ENCODE results near the gene NAPG. TPM values are rescaled to one million over a fixed set of nuclear protein-coding genes. Genes with fewer than 3 reads are reported as not detected.
"Not testable (repeated sequence)": the region's sequence is repeated elsewhere in the genome, so short reads cannot be mapped to it uniquely, and the experiment has no call there.

Gene NAPG
- total and polyA plus RNA-seq, 2 experiments from 2014 or later: 29.0 to 43.2 TPM

DNA sequence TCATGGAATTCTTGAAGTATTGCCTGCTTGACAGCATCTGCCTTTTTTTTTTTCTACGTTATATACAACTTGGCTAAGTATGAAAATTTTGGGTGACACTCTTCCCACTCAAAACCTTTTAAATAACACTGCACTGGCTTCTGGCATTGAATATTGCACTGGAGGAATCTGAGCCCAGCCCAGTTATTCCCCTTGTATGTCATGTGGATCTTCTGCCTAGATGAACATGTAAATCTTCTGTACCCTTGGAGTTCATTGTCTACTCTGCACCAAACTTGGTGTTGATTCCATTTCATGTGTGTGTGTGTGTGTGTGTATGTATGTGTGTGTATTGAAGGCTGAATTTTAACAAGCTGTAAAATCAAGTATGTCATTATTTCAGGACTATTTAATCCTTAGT is 59.4 kb downstream of the NAPG start:
- Histone ChIP-seq H3K79me2 (no peaks in the 10 kb centered on the region), H3K4me3 (no peak overlapping the region), H2AFZ (no peak overlapping the region), H4K20me1 (ENCODE audit: insufficient read depth, poor library complexity, severe bottlenecking) (no peaks in the 10 kb centered on the region), H3K36me3 (replicated peaks; ENCODE audit: insufficient read depth, low read depth) (no peaks in the 10 kb centered on the region), H3K4me1 (ENCODE audit: insufficient read depth) (no peaks in the 10 kb centered on the region), H3K9me2 (replicated peaks; ENCODE audit: insufficient read depth) (no peaks in the 10 kb centered on the region), H3K4me2 (no peak overlapping the region), H3K9me3 (ENCODE audit: low read depth) (no peaks in the 10 kb centered on the region), H3K27me3 (no peaks in the 10 kb centered on the region), H3K27ac (no peak overlapping the region)
- no peak for DNase-seq (ENCODE audit: low spot score)
- WGBS (ENCODE audit: low lambda C conversion rate, missing lambda C conversion rate): 89% methylated on average over 1 of the region's 1 CpG
- no peak for TF ChIP-seq EZH2 (IDR thresholded peaks at IDR 0.05; ENCODE audit: borderline replicate concordance)
- no peak for TF ChIP-seq EZH2phosphoT487 (IDR thresholded peaks at IDR 0.05; ENCODE audit: low read depth, severe bottlenecking, unreplicated experiment)
- TF ChIP-seq, protein P1, sequence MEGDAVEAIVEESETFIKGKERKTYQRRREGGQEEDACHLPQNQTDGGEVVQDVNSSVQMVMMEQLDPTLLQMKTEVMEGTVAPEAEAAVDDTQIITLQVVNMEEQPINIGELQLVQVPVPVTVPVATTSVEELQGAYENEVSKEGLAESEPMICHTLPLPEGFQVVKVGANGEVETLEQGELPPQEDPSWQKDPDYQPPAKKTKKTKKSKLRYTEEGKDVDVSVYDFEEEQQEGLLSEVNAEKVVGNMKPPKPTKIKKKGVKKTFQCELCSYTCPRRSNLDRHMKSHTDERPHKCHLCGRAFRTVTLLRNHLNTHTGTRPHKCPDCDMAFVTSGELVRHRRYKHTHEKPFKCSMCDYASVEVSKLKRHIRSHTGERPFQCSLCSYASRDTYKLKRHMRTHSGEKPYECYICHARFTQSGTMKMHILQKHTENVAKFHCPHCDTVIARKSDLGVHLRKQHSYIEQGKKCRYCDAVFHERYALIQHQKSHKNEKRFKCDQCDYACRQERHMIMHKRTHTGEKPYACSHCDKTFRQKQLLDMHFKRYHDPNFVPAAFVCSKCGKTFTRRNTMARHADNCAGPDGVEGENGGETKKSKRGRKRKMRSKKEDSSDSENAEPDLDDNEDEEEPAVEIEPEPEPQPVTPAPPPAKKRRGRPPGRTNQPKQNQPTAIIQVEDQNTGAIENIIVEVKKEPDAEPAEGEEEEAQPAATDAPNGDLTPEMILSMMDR (IDR thresholded peaks at IDR 0.05; ENCODE audit: poor library complexity): no peak

DNA sequence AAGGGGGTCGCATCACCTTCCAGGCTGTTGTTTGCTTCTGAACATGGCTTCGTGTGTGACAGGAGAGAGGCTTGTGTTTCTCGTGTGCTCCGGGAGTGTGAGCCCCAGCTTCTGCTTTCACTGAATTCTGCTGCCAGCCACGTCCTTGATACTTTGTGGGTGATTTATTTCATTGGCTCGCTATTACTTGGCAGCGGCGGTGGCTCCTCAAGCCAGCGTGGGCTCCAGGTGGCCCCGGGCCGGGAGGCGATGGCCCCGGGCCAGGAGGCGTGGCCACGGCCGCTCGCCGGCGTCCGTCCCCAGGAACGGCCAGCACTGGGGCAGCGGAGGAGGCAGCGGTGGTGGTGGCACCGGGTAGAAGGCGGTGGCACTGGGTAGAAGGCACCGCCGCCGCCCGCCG is 63.1 kb downstream of the NAPG start:
- Histone ChIP-seq H3K4me2 (no peak overlapping the region), H3K27ac (no peak overlapping the region), H3K27me3 (no peaks in the 10 kb centered on the region), H3K9me2 (replicated peaks; ENCODE audit: insufficient read depth) (no peaks in the 10 kb centered on the region), H3K4me1 (ENCODE audit: insufficient read depth) (no peaks in the 10 kb centered on the region), H4K20me1 (ENCODE audit: insufficient read depth, poor library complexity, severe bottlenecking) (no peaks in the 10 kb centered on the region), H3K4me3 (no peak overlapping the region), H3K9me3 (ENCODE audit: low read depth) (no peaks in the 10 kb centered on the region), H2AFZ (no peak overlapping the region), H3K79me2 (no peaks in the 10 kb centered on the region), H3K36me3 (replicated peaks; ENCODE audit: insufficient read depth, low read depth) (no peaks in the 10 kb centered on the region)
- no peak for TF ChIP-seq EZH2 (IDR thresholded peaks at IDR 0.05; ENCODE audit: borderline replicate concordance)
- no peak for TF ChIP-seq EZH2phosphoT487 (IDR thresholded peaks at IDR 0.05; ENCODE audit: low read depth, severe bottlenecking, unreplicated experiment)
- TF ChIP-seq, protein P1 (IDR thresholded peaks at IDR 0.05; ENCODE audit: poor library complexity): no peak
- 95% methylated on average over 29 of the region's 30 CpGs for WGBS (ENCODE audit: low lambda C conversion rate, missing lambda C conversion rate)
- no peak for DNase-seq (ENCODE audit: low spot score)

- no peaks in the 10 kb centered on the region for H4K20me1 ChIP-seq (ENCODE audit: insufficient read depth, poor library complexity, severe bottlenecking)
- H3K4me3 ChIP-seq: no peak overlapping the region
- no peak overlapping the region for H2AFZ ChIP-seq
- no peaks in the 10 kb centered on the region for H3K79me2 ChIP-seq
- TF ChIP-seq, protein P1 (IDR thresholded peaks at IDR 0.05; ENCODE audit: poor library complexity): no peak
- no peaks in the 10 kb centered on the region for H3K4me1 ChIP-seq (ENCODE audit: insufficient read depth)
- no peaks in the 10 kb centered on the region for H3K9me3 ChIP-seq (ENCODE audit: low read depth)
- no peak overlapping the region for H3K27ac ChIP-seq
- 87% methylated on average over 7 of the region's 8 CpGs for WGBS (ENCODE audit: low lambda C conversion rate, missing lambda C conversion rate)
- no peak for DNase-seq (ENCODE audit: low spot score)
- H3K27me3 ChIP-seq: no peaks in the 10 kb centered on the region
- H3K4me2 ChIP-seq: no peak overlapping the region
- no peaks in the 10 kb centered on the region for H3K9me2 ChIP-seq (replicated peaks; ENCODE audit: insufficient read depth)
- no peaks in the 10 kb centered on the region for H3K36me3 ChIP-seq (replicated peaks; ENCODE audit: insufficient read depth, low read depth)
Observed at GRCh38 chr18:10590412-10590811, 64.6 kb downstream of the NAPG start.

- Histone ChIP-seq H3K9me3 (ENCODE audit: low read depth) (no peaks in the 10 kb centered on the region), H4K20me1 (ENCODE audit: insufficient read depth, poor library complexity, severe bottlenecking) (no peaks in the 10 kb centered on the region), H3K27me3 (no peaks in the 10 kb centered on the region), H3K4me2 (no peak overlapping the region), H3K27ac (no peak overlapping the region), H3K4me1 (ENCODE audit: insufficient read depth) (no peaks in the 10 kb centered on the region), H3K79me2 (no peaks in the 10 kb centered on the region), H3K9me2 (replicated peaks; ENCODE audit: insufficient read depth) (no peaks in the 10 kb centered on the region), H3K36me3 (replicated peaks; ENCODE audit: insufficient read depth, low read depth) (no peaks in the 10 kb centered on the region), H3K4me3 (no peak overlapping the region), H2AFZ (no peak overlapping the region)
- 92% methylated on average over 3 of the region's 3 CpGs for WGBS (ENCODE audit: low lambda C conversion rate, missing lambda C conversion rate)
- DNase-seq (ENCODE audit: low spot score): no peak
- TF ChIP-seq EZH2 (IDR thresholded peaks at IDR 0.05; ENCODE audit: borderline replicate concordance) (no peak), EZH2phosphoT487 (IDR thresholded peaks at IDR 0.05; ENCODE audit: low read depth, severe bottlenecking, unreplicated experiment) (no peak)
- TF ChIP-seq, protein P1 (IDR thresholded peaks at IDR 0.05; ENCODE audit: poor library complexity): no peak
Observed at GRCh38 chr18:10591896-10592295, 66.1 kb downstream of the NAPG start.

DNA sequence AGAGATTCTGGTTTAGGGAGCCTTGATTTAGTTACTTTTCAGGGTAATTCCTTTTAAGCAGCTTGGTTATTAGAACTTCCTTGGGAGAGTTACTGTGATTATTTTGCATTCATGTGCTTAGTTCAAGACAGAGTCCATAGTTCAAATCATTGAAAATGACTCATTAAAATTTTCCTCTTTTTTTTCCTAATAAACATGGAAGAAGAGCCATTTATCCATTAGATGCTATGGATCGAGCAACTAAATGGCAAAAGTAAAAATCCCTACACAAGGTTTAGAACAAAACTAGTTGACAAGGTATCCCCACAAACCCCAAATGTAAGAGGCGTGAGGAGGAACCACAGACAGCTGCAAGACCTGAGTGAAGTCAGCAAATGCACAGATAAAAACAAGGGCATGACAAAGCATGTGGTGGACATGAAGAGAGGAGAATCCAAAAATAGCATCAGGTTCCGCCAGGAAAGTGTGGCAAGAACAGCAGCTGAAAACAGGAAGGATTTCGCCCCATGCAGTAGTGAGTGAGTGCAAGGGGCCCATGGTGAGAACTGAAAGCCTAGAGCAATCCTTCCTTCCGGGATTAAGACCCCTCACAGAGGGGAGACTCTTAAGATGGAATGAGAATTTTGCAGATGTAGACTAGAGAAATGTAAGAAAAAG is 67.7 kb downstream of the NAPG start:
- H3K36me3 ChIP-seq (replicated peaks; ENCODE audit: insufficient read depth, low read depth); H2AFZ ChIP-seq; H3K4me1 ChIP-seq (ENCODE audit: insufficient read depth); H4K20me1 ChIP-seq (ENCODE audit: insufficient read depth, poor library complexity, severe bottlenecking); H3K27me3 ChIP-seq; H3K79me2 ChIP-seq; H3K4me3 ChIP-seq; H3K9me3 ChIP-seq (ENCODE audit: low read depth); H3K4me2 ChIP-seq; DNase-seq (ENCODE audit: low spot score); H3K27ac ChIP-seq; H3K9me2 ChIP-seq (replicated peaks; ENCODE audit: insufficient read depth): not testable (repeated sequence)
- 97% methylated on average over 5 of the region's 5 CpGs for WGBS (ENCODE audit: low lambda C conversion rate, missing lambda C conversion rate)
